GM21515 (cell line): ENCODE measurements around the gene STXBP5.

Experiments
- ATAC-seq: cut with Tn5 transposase; IDR thresholded peaks from one replicate; pipeline ENCODE4 v1.9.1; 2021; ENCODE audit not compliant: unreplicated experiment

STXBP5 gene

GRCh38 chr6:147177286-147177685, 26.9 kb upstream of the STXBP5 start:
- no peak for ATAC-seq

GRCh38 chr6:147178355-147178754, 25.9 kb upstream of the STXBP5 start:
- no peak for ATAC-seq

- ATAC-seq = no peak
These were observed 24.4 kb upstream of the STXBP5 start for GRCh38 chr6:147179809-147180208.

DNA sequence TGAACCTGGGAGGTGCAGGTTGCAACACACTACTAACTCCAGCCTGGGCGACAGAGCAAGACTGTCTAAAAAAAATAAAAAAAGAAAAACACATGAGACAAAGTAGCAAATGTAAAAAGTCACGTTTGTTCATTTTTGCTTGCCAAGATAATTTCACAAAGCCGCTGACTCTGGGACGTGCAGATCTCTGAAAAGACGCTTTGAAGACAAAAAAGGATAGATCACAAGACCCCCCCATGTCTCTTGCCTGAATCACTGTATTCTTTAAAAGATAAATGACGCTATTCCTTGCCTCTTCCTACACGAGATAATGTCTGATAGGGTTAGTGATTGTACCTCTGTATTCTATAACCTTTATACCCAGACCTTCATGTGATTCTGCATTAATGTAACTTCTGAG, 23.3 kb upstream of the STXBP5 start:
- ATAC-seq = no peak

- ATAC-seq = no peak
These were observed 19.8 kb upstream of the STXBP5 start for GRCh38 chr6:147184379-147184778.

- no peak for ATAC-seq
These were observed 19.0 kb upstream of the STXBP5 start for GRCh38 chr6:147185216-147185615.

DNA sequence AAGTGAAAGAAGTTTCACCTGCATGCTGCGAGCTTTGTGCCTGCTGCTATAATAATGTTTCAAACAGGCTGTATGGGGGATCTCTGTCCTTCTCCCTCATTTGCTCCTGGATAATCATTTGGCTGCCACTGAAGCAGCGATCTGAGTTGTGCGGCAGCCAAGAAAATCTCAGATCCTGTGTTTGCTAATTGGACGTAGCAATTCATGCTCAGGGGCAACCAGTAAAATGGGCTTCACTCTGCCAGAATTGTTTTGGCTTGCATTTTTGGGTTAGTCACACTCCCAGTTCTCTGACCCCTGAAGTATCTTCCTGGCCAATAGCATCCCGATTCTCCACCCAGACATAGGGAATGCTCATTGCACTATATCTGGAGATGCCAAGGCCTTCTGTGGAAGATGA, 13.7 kb upstream of the STXBP5 start:
- ATAC-seq = no peak

DNA sequence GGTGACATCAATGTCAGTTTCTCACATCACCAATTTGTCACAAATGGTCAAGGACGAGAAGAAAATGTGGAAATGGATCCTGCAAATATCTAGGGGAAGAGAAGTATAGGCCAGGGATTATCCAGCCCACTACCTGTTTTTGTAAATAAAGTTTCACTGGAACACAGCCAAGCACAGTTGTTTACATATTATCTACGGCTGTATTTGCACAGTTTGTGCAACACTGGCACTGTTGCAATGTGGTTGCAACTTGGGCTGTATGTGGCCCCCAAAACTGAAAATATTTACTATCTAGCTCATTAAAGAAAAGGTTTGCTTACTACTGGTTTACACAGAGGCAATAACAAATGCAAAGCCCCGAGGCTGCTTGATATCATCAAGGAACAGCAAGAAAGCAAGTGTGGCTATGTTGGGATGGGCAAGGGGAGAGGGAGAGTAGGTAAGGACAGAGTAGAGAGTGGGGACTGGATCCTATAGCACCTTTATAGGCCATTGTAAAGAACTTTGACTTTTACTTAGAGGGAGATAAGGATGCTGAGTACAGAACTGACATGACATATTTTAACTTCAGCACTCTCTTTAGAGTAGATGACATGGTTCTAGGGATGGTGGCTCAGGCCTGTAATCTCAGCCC, 11.8 kb upstream of the STXBP5 start:
- no peak for ATAC-seq

DNA sequence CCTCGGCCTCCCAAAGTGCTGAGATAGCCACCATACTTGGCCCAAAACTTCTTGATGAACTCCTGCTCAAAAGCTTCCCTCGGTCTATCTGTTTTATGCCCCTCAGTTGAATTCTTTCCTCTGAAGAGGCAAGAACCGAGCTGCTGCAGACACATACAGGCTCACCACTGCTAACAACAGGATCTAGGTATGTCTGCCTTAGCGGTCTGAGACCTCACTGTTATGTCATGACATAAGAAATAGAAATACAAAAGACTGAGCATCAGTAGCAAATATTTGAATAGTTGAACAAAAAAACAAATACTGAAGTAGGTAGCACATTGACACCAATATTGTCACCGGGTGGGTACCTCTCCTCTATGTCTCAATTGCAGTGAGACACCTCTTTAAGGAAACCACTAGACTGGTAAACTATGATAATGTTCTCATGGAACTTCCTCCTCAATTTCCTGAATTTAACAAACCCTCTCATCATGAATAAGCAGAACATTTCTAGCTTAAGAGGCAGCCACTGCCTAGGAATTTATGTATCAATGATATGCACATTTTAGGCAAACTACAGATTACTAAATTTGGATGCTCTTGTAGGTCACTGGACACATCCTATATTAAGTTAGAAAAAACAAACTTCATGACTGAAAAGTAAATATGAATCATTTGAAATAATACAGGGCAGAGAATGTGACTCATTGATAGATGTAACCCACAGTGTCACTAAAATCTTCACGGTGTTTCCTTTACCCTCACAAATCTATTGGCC, 9.4 kb upstream of the STXBP5 start:
- ATAC-seq = no peak

- ATAC-seq = no peak
These were observed 8.7 kb upstream of the STXBP5 start for GRCh38 chr6:147195510-147195909.

DNA sequence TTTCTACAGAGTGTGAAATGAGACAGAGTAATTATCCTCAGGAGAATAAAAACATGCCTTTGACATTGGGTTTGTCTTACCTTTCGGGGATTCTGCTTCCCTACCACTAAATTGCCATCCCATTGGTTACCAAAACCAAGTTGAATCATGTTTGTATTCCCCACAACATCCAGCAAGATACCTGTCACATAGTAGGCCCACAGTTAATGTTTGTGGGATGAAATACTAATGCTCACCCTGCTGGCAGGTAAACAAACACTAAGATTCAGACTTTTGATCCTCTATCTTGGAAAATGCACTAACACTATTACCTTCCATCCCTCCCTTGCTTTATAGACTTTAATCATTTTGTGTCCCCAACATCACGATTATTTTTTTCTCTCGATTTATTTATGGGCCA, 8.2 kb upstream of the STXBP5 start:
- ATAC-seq = no peak

DNA sequence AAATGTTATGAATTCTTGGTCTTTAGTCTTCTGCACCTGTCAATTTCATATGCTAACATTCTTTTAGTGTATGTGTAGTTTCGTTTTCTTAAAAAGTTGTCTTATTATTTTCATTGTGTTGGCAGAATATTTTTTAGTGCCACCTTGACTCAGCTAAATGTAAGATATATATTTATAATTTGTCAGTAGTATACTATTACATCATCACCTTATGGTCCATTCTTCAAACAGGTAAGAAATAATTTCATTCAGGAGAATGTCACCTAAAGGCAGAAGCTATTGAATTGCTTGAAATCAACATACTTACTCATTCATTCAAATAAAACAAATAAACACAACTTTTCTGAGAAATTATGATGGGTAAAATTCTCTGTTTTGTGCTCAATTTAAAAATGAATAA, 3.5 kb upstream of the STXBP5 start:
- no peak for ATAC-seq

DNA sequence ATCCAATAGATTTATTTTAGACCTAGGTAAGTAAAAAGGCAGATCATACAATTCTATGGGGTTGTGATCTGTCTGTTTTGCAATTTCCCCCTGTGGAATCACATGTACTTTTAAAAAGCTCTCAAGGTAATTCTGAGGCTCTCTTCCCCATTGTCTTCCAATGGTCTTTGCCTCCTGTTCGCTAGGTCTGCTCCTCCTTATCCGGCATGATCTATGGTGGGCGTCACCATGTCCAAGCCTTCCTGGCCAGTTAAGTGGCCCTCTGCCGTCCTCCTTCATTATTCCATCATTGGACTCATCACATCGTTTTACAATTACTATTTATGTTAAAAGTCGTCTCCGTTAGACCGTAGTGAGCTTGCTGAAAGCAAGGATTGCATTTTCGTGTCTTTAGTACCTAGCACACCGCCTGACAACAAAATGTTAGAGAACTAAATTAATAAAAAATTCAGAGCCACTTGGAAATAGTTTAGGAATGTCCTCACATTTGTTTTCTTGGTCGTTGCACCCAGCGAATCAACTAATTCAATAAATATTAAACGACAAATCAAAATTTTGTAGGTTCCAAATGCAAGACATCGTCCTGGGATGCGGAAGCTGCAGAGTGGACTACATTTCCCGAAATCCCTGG, 2.2 kb upstream of the STXBP5 start:
- no peak for ATAC-seq

DNA sequence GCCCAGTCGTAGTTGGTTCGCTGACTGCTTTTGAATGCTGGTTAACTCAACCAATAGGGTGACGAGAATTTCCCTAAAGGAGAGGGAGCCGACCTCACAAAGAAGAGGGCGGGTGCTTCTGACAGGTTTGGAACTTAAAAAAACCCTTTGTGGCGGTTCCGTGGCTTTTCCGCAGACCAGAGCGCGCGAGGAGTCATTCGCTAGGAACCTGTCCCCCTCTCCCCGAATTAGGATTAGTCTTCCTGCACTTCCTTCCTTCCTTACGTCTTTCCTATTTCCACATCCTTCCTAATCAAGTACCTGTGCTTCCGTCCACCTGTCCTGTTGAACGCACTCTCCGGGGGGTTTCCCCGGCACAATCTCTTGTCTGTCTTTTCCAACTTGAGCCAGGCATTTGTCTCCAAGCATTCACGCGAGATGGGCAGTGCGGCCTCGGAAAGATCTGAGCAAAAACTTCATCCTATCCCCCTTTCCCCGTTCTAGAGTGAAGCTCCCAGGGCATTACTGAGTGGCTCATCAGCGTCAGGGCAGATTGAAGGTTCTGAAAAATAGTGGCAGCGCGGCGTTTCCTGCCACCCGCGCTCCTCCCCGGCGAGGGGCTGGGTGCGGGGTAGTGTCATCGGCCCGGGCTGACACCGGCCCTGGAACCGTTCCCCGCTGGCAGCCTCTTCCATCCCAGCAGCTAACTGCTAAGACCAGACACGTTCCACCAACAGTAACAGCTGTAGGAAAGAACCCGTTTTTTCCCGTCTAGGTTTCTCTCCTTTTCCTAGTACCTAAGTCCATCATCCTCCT, 1.5 kb upstream of the STXBP5 start:
- ATAC-seq = peak; percentile 84

DNA sequence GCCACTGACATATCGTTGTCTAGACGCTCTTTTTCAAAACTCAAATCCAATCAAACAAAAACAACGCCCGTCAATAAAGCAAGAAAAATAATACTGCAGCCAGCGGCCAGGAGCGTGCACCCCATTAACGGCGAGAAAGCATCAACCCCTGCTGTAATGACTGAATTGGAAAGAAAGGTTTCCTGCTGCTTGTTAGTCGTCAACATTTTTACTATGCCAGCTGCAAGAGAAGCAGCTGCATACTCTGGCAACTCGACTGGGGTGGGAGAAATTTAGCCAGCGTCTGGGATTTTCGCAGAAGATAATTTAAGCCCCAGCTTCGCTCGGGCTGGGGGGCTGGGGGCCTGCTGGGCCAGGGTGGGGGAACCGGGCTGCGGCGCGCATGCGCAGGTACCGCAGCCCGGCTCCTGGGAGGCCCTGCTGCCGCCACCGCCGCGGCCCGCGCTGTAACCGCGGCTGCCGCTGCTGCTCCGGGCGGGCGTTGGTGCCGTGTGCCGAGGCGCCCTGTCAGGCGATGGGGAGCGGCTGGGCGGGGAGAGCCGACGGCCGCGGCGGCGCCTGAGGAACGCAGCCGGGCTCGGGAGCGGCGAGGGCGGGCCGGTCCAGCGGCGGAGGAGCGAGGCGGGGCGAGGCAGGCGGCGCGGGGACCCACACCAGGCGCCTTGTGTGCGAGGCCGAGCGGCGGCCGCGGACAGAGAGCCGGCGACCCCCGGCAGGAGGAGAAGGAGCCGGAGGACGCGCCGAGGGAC, 732 bp upstream of the STXBP5 start:
- ATAC-seq = peak; percentile 56

DNA sequence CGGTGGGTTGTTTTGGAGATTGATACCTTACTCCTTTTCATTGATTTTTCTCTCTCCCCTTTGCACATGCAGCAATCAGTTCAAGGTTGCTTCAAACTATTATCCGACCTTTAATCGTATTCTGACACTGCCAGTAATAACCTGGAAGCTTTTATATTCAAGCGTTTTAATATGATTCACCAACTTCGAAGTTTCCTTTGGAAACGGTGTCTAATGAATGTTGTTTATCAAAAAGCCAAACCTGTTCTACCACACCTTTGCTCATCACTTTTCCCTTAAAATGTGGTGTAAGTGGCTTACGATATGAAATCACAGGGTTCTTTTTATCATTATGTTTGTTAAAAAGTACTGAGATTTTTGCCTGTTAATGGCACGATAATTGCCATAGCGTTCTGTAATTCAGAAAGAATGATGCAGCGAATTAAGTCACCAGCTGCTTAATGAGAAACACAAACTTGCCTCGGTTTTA, 660 bp downstream of the STXBP5 start:
- no peak for ATAC-seq

DNA sequence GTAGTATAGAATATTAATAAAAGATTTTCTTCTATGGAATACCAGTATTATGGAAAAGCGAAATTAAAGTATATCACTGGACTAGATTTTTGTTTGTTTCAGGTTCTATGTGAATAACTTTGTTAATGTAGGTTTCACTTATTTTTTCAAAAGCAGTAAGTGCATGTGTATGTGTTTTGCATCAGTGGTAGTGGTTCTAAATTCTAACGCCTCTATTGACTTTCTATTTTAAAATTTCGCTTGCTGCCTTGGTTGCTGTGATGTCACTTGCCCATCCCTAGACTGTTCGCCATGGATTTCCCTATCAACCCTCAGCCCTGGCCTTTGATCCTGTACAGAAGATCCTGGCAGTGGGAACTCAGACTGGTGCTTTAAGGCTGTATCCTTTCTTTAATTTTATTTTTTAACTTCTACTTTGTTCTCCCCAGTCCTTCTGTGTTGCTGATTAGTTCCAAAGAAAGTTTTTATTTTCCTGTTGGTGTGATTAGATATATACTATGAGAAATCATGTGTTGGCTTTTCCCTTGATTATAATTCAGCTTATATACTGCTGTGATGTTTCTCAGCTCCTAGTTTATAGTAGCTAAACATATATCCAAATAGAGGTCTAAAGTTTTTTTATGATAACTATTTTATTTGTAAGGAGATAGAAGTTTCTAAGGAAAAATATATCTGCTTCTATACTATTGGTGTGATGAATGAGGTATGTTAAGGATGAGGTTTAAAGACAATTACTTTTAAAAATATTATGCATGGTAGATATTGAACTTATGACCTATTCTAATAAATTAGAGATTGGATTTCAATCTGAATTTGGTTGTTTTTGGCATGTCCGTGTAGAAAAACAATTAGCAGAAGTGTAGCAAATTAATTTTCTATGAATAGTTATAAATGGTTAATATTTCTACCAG, 1.7 kb downstream of the STXBP5 start:
- no peak for ATAC-seq

- ATAC-seq = no peak
These were observed 3.1 kb downstream of the STXBP5 start for GRCh38 chr6:147207351-147207750.

DNA sequence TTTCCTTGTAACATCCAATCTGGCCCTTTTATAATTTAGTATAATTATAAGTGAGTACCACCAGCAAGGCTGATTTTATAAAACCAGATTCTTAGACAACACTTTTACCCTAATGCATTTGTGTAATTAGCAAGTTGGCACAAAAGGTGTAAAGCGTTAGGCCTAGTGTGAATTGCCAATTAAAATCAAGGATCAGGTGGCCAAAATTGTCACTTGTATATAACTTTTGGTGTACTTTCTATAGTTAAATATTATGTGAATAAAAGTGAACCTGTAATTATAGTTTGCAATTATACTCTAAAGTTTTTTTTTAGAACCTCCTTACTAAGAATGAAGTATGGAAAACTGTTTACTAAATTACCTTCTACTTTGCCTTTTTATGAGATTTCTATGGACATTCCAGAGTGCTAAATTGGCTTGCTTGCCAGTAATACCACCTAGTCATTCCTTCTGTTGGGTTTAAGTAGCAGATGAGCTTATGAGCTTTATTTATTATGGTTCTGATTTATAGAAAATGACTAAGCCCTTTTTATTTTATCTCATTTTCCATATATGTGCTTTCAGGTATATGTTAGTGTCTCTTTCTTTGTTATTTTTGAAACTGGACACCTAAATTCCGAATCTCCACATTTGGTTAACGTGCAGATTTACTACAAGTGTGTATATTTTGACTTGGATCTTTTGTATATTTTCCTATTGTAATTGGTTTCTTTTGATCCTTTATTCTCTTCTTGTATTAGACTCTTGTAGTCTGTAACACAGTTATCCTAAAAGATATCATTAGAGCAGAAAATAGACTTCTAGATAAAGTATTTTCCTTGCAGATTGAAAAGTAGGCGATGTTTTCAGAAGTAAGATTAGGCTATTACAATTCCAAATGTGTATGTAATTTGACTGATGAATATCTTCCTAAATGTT, 3.9 kb downstream of the STXBP5 start:
- no peak for ATAC-seq
